ENCODE measurements around the gene ZNF485. TPM values are rescaled to one million over a fixed set of nuclear protein-coding genes. Genes with fewer than 3 reads are reported as not detected.

ZNF485 gene
- 1 to 10 TPM; 9.6 to 9.9 TPM for total RNA-seq

- Histone ChIP-seq H3K4me1 (peaks cover 4% of the 10 kb centered on the region), H3K4me3 (peak within 1 kb of the TSS; percentile 68 to 88), H3K27me3 (no peaks in the 10 kb centered on the region), H3K36me3 (replicated peaks in 1 of 2; ENCODE audit: insufficient read depth in 1 of 2, low read depth in 2 of 2) (no peaks in the 10 kb centered on the region), H3K9me3 (no peaks in the 10 kb centered on the region), H3K27ac (peak within 1 kb of the TSS; percentile 65 to 82 (median 68))
- 1 to 2% methylated on average over 15 to 57 of the region's 58 CpGs for WGBS, 2 donors
- DNase-seq (peak; percentile 65 to 74 (median 67)), ATAC-seq (peak; percentile 86)
- intact Hi-C loops (cut with DNase I): no loop called here
- TF ChIP-seq CTCF (IDR thresholded peaks at IDR 0.05) (peak in 1 of 7 experiments; percentile 14), POLR2A (IDR thresholded peaks at IDR 0.05) (peak; percentile 44 to 70 (median 67))
Measured at GRCh38 chr10:43606323-43607198, at the start of gene ZNF485. Gene ZNF485 (plus strand): TSS chr10:43606438. CDS start chr10:43607051, 613 bp downstream.

GRCh38 chr10:43557214-43557613 lies 49.0 kb upstream of the ZNF485 start:
- ATAC-seq: no peak

GRCh38 chr10:43569681-43570080 lies 36.6 kb upstream of the ZNF485 start:
- Histone ChIP-seq H3K36me3 (replicated peaks in 1 of 2; ENCODE audit: insufficient read depth in 1 of 2, low read depth in 2 of 2) (no peaks in the 10 kb centered on the region), H3K4me1 (peaks cover 13% of the 10 kb centered on the region), H3K4me3 (no peak overlapping the region), H3K9me3 (no peaks in the 10 kb centered on the region), H3K27me3 (no peaks in the 10 kb centered on the region), H3K27ac (no peak overlapping the region)
- TF ChIP-seq POLR2A (IDR thresholded peaks at IDR 0.05) (no peak), CTCF (IDR thresholded peaks at IDR 0.05) (no peak)
- no peak for DNase-seq
- ATAC-seq: no peak
- intact Hi-C loops (cut with DNase I): no loop called here

More at GRCh38 chr10:43557214-43557613, 49.0 kb upstream of the ZNF485 start:
- peaks cover 0 to 35% (median 3%) of the 10 kb centered on the region in 3 donors for H3K9me3 ChIP-seq
- no peaks in the 10 kb centered on the region for H3K4me1 ChIP-seq
- intact Hi-C loops (cut with DNase I): no loop called here
- H3K36me3 ChIP-seq (replicated peaks in 1 of 2; ENCODE audit: insufficient read depth in 1 of 2, low read depth in 2 of 2): peaks cover 9 to 13% of the 10 kb centered on the region in 2 donors
- no peak overlapping the region for H3K27ac ChIP-seq
- WGBS, 2 donors: 92 to 96% methylated on average over 4 of the region's 4 CpGs
- no peak overlapping the region for H3K4me3 ChIP-seq
- TF ChIP-seq CTCF (IDR thresholded peaks at IDR 0.05) (no peak), POLR2A (IDR thresholded peaks at IDR 0.05) (no peak)
- H3K27me3 ChIP-seq: no peaks in the 10 kb centered on the region
- no peak for DNase-seq

GRCh38 chr10:43570971-43571370 lies 35.3 kb upstream of the ZNF485 start:
- intact Hi-C loops (cut with DNase I): no loop called here
- H3K9me3 ChIP-seq: no peaks in the 10 kb centered on the region
- no peaks in the 10 kb centered on the region for H3K27me3 ChIP-seq
- 40 to 71% methylated on average over 1 of the region's 1 CpG for WGBS, 2 donors
- H3K4me3 ChIP-seq: no peak overlapping the region
- H3K36me3 ChIP-seq (replicated peaks in 1 of 2; ENCODE audit: insufficient read depth in 1 of 2, low read depth in 2 of 2): no peaks in the 10 kb centered on the region
- no peak overlapping the region for H3K27ac ChIP-seq
- H3K4me1 ChIP-seq: peaks cover 16% of the 10 kb centered on the region
- TF ChIP-seq POLR2A (IDR thresholded peaks at IDR 0.05): no peak
- no peak for DNase-seq
- ATAC-seq: no peak

GRCh38 chr10:43573250-43574000 lies 32.8 kb upstream of the ZNF485 start:
- ATAC-seq (peak; percentile 5), DNase-seq (no peak)
- WGBS, 2 donors: 67 to 71% methylated on average over 14 of the region's 14 CpGs
- H3K36me3 ChIP-seq (replicated peaks in 1 of 2; ENCODE audit: insufficient read depth in 1 of 2, low read depth in 2 of 2): no peaks in the 10 kb centered on the region
- peak overlapping the region; percentile 38 to 46 for H3K4me3 ChIP-seq
- TF ChIP-seq CTCF (IDR thresholded peaks at IDR 0.05) (no peak), POLR2A (IDR thresholded peaks at IDR 0.05) (no peak)
- no peaks in the 10 kb centered on the region for H3K9me3 ChIP-seq
- intact Hi-C loops (cut with DNase I): no loop called here
- no peaks in the 10 kb centered on the region for H3K27me3 ChIP-seq
- H3K4me1 ChIP-seq: peaks cover 16% of the 10 kb centered on the region
- peak overlapping the region in 2 of 4 donors; percentile 60 to 63 for H3K27ac ChIP-seq
